ENCODE measurements around the gene KCNG4.

KCNG4 gene

GRCh38 chr16:84186685-84187437 is 53.0 kb downstream of the KCNG4 start, which contains the start of gene TAF1C:
TAF1C (minus strand) TSS chr16:84187057; CDS start chr16:84184988, 2,069 bp downstream.
- DNase-seq (ENCODE audit: extremely low read depth in 1 of 2, low read depth in 1 of 2) = peak; percentile 80 to 84

- no peak for DNase-seq (ENCODE audit: extremely low read depth in 1 of 2, low read depth in 1 of 2)
Measured at GRCh38 chr16:84184775-84185174, 55.0 kb downstream of the KCNG4 start.

DNA sequence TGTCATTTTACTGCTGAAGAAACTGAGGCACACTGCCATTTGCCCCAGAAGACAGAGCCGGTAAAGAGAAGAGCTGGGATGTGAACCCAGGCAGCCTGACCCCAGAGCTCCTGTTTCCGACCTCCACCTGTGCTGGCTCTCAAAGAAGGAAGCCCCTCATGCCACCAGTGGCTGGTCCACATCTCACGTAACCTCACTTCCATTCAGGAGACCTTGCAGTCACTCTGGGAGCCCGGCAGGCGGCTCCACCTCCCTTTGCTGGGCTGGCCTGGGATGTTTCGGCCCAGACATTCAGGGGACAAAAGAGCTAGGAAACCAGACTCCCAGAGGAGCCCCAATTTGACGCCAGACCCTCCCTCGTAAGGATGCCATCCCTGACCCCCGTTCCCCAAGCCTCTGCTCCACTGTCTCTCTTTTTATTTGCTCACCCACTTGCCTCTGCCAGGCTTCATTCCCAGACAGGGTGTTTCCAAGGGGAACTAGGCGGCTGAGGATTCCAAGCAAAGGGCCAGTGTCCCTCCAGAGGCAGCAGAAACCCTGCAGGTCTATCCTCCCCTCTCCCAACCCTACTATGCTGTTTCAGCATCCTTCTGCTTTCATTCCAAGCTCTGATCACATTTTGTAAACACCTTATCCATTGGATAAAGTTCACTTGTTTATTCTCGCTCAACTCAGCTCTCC is 55.8 kb downstream of the KCNG4 start:
- no peak for DNase-seq (ENCODE audit: extremely low read depth in 1 of 2, low read depth in 1 of 2)

- DNase-seq (ENCODE audit: extremely low read depth in 1 of 2, low read depth in 1 of 2) = no peak
Measured at GRCh38 chr16:84183572-84183875, 56.3 kb downstream of the KCNG4 start.

- DNase-seq (ENCODE audit: extremely low read depth in 1 of 2, low read depth in 1 of 2) = no peak
Measured at GRCh38 chr16:84182680-84183571, 56.9 kb downstream of the KCNG4 start.

GRCh38 chr16:84182104-84182503 is 57.7 kb downstream of the KCNG4 start:
- no peak for DNase-seq (ENCODE audit: extremely low read depth in 1 of 2, low read depth in 1 of 2)

DNA sequence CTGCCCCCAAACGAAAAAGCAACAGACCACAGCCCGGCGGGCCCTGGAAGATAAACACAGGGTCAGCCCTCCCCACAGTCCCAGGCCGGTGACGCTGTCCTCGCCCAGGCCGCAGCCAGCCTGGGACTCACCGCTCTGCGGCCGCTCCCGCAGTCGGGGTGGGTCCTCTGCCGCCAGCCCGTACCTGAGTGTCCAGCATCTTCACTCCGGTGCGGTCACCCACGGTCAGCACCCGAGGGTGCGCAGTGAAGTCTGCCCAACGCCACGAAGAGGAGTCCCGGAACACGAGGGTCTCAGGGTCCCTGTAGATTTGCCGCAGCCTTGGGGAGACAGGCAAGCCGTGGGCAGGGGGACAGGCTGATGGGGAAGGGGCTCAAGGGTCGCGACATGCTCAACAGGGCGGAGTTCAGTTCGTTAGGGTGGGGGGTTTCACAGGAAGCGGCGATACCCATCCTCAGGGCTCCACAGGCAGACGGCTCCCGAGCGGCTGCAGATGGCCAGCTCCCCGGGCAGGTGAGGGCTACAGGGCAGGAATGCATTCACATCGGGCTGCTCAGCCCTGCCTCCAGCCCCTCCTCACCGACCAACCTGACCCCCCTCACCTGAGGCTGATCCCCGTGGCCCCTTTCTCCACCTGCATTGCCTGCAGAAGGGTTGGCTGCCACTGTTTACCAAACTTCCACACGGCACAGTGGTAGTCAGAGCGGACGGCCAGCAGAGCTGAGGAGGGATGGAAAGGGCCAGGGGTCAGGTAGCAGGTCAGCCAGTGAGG is 58.5 kb downstream of the KCNG4 start:
- DNase-seq (ENCODE audit: extremely low read depth in 1 of 2, low read depth in 1 of 2) = no peak

GRCh38 chr16:84180519-84181140 is 59.2 kb downstream of the KCNG4 start:
- DNase-seq (ENCODE audit: extremely low read depth in 1 of 2, low read depth in 1 of 2) = no peak

DNA sequence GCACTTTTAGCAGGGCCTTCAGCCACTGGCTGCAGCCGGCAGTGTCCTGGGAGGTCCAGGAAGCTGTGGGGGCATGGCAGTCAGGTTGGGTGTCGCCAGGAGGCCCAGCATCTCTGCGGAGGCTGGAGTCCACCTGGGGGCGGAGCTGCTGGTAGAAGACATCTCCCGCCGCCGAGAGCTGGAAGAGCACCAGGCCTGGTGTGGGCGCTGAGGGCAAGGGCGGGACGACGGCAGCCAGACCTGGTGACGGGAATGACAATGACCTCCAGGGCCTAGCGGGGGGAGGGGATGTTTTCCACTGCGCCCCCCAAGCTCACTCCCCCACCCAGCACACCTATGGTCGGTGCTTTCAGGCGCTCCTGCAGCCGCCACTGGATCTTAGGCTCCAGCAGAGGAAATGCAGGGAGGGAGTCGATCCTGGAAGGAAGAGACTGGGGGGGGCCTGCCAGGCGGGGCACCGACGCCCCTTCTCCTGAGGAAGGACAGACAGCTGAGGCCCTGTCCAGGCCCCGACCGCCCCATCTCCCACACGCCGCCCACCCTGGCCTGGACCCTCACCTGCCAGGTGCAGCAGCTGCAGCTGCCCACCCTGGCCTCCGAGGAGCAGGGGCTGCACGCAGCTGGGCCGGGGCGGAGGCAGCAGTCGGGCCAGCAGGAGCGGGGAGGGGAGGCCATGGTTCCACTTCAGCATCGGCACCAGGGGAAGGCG is 60.0 kb downstream of the KCNG4 start:
- no peak for DNase-seq (ENCODE audit: extremely low read depth in 1 of 2, low read depth in 1 of 2)

GRCh38 chr16:84178892-84179611 is 60.8 kb downstream of the KCNG4 start:
- DNase-seq (ENCODE audit: extremely low read depth in 1 of 2, low read depth in 1 of 2) = no peak

GRCh38 chr16:84178146-84178765 is 61.6 kb downstream of the KCNG4 start:
- DNase-seq (ENCODE audit: extremely low read depth in 1 of 2, low read depth in 1 of 2) = no peak

DNA sequence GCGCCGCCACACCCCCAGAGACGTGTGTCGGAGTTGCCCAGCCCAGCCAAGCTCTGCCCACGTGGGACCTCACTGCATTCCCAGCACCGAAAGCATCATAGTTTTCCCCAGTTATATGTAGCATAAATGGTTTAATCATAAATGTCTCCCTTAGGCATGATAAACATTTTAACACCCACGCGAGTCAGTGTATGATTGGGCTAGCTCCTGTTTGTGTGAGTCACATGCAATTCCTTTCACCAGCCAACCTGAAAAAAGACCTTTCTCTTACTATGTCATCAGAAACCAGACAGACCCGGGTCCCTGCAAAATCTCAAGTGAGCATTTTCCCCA is 62.1 kb downstream of the KCNG4 start:
- no peak for DNase-seq (ENCODE audit: extremely low read depth in 1 of 2, low read depth in 1 of 2)

DNA sequence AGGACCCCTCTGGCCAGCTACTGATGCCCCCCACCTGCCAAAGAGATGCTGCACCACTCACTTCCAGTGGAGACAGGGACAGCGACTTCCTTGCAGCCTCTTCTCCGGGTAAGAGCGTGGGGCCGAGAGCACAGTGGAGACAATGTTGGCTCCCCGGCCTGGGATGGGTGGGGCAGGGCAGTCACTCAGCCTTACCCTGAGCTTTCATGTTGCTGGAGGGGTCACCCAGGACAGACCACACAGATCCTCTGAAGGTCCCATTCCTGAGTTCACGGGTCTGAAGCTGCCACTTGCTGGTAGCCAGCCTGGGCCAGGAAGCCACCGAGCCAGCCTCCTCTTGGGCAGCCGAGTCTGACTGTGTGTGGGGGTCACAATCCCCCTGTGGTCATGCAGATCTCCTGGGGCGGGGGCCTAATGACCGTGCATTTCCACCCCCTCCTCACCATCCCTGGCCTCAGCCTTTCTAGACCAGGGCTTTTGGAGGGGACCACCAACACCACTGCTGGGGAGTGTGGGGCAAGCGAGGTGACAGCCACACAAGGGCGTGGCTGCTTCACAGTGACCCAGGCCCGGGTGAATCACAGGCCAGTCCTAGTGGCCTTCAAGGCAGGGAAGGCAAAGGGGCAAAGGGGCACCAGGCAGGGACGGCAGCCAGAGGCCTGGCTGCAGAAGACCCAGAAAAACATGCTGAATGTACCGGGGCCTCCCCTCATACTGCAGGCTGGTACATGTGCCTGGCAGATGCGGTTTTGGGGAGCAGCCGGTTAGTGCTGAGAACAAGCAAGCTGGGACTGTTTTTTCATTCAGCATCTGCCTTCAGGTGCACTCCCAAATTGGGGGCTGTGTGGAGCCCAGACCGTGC is 63.4 kb downstream of the KCNG4 start:
- DNase-seq (ENCODE audit: extremely low read depth in 1 of 2, low read depth in 1 of 2) = no peak

DNA sequence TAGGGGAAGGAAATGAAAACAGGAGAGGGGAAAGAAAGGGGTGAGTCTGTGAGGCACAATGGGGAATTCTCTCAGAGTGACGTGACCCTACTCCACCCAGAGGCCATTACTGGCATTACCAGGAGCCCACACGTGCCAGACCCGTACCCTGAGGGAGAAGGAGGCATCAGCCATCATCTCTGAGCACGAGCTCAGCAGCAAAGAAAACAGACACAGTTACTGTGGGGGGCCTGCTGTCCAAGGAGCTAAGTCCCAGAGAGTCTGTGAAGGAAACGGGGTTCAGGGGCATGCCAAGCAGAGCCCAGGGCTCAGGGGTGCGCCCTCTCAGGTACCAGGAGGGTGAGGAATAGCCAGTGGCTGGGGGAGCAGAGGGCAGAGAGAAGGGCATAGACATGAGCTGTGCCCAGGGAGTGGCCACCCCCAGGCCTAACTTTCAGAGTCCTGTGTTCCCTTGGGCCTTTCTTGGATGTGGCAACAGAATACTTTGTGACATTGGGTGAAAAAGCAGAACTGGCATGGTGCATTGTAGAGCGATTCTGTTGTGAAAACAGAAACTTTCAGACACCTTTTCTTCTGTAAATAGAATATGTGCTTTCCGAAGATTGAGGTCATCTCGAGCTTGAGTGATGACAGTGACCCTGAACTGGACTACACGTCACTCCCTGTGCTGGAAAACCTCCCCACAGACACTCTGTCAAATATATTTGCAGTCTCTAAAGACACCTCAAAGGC is 64.3 kb downstream of the KCNG4 start:
- peak in 1 of 2 donors; percentile 33 for DNase-seq (ENCODE audit: extremely low read depth in 1 of 2, low read depth in 1 of 2)

- no peak for DNase-seq (ENCODE audit: extremely low read depth in 1 of 2, low read depth in 1 of 2)
Measured at GRCh38 chr16:84174396-84174795, 65.4 kb downstream of the KCNG4 start.

DNA sequence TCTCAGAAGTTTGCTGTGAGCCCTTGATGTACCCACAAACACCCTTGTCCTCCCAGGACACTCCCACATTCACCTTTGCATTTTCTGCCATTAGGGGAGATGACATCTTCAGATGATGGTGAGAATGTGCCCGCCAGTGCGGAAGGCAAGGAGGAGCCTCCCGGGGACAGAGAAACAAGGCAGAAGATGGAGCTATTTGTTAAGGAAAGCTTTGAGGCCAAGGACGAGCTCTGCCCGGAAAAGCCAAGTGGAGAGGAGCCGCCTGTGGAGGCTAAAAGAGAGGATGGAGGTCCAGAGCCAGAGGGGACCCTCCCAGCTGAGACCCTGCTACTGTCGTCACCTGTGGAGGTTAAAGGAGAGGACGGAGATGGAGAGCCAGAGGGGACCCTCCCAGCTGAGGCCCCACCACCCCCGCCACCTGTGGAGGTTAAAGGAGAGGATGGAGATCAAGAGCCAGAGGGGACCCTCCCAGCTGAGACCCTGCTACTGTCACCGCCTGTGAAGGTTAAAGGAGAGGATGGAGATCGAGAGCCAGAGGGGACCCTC is 70.0 kb downstream of the KCNG4 start:
- DNase-seq (ENCODE audit: extremely low read depth in 1 of 2, low read depth in 1 of 2) = no peak
